Testis (tissue), 2 donors: ENCODE data around the gene ENTR1.

Experiments
- POLR2A ChIP-seq: fragments of 450-650 bp; IDR thresholded peaks from one replicate; pipeline ENCODE4 v1.6.1; 2017; ENCODE audit warnings: antibody characterized with exemption, mild to moderate bottlenecking, moderate library complexity
- TF ChIP-seq, protein P1 (sequence below), 3 experiments: fragments of 450-650 bp in 2 of 3; fragments of 200-600 bp in 1 of 3; sonication (generic) in 1 of 3; IDR thresholded peaks; one replicate each; pipeline ENCODE4 v1.5.1; 2016 to 2019; ENCODE audit warnings: antibody characterized with exemption in 3 of 3, mild to moderate bottlenecking in 2 of 3, moderate library complexity in 1 of 3

DNA sequence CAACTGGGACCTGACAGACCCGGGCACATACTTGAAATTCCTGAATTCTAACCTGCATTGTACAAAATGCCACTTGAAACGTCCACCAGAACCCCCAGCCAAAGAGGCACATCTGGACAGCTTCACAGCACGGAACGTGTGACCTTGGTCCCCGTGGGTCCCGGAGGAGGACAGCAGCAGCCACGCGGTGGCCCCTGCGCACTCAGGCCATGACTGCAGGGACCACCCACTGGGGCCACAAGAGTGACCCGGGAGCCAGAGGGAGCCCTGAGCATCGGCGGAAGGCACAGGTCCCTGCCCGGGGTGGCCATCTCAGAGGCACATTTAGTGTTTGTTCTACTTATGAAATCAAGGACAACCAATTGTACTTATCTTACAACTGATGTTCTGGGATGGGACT is 8.3 kb downstream of the ENTR1 start:
- no peak for TF ChIP-seq POLR2A
- TF ChIP-seq, protein P1, sequence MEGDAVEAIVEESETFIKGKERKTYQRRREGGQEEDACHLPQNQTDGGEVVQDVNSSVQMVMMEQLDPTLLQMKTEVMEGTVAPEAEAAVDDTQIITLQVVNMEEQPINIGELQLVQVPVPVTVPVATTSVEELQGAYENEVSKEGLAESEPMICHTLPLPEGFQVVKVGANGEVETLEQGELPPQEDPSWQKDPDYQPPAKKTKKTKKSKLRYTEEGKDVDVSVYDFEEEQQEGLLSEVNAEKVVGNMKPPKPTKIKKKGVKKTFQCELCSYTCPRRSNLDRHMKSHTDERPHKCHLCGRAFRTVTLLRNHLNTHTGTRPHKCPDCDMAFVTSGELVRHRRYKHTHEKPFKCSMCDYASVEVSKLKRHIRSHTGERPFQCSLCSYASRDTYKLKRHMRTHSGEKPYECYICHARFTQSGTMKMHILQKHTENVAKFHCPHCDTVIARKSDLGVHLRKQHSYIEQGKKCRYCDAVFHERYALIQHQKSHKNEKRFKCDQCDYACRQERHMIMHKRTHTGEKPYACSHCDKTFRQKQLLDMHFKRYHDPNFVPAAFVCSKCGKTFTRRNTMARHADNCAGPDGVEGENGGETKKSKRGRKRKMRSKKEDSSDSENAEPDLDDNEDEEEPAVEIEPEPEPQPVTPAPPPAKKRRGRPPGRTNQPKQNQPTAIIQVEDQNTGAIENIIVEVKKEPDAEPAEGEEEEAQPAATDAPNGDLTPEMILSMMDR (IDR thresholded peaks at IDR 0.05), result no peak
